ENCODE results near the gene TTC36. TPM values are rescaled to one million over a fixed set of nuclear protein-coding genes. Genes with fewer than 3 reads are reported as not detected.
A peak's percentile ranks its signal among the peaks of the same experiment; 100 is the strongest.
"Not testable (repeated sequence)": the region's sequence is repeated elsewhere in the genome, so short reads cannot be mapped to it uniquely, and the experiment has no call there.

TTC36 gene
- total RNA-seq, 2 experiments from 2014 or later = 0.66 to 0.82 TPM

DNA sequence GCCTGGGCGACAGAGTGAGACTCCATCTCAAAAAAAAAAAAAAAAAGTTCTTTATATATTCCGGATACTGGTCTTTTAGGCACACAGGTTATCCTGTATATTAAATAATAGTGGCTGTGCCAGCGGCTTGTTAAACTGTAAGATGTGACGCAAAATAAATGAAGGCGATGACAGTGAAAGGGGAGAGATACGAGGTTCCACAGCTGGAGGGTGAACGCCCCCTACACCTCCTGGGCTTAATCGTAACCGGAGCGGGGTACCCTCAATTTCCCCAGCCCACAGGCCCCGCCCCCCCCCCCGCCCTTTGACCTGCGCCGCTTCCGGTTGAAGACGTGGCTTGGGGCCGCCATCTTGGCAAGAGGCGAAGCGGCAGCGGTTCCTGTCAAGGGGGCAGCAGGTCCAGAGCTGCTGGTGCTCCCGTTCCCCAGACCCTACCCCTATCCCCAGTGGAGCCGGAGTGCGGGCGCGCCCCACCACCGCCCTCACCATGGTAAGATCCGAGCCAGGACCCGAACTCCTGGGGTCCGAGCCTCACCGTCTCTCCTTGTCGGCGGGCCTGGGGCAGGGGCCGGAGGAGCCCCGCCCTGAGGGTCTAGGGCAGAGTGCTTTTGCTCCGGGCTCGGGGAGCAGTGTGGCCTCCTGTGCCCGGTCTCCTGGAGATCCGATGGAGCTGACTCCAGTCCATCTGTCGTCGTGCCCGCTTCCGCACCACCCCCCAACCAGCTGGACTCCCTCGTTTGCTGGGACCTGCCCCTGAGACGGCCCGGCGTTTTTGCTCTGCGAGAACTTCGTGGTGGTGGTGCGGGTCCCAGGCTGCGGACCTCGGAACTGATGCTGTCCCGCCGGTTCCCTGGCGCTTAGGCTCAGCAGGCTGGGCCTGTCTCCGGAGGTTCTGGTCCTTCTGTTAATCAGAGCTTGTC lies 45.0 kb downstream of the TTC36 start, which contains the start of gene ARCN1:
Gene ARCN1, plus strand, starts transcription at position 349 of the 920 bp plus-strand sequence. Its CDS starts 139 bp downstream, at position 488.
- peaks cover 13% of the 10 kb centered on the region for H3K36me3 Mint-ChIP-seq
- H3K4me3 Mint-ChIP-seq = peak within 1 kb of the TSS; percentile 90
- peaks cover 49% of the 10 kb centered on the region for H3K4me1 Mint-ChIP-seq
- ATAC-seq (peak; percentile 77), DNase-seq (peak; percentile 87)
- CTCF ChIA-PET = interaction anchor here (0.9 to 1.5 kb wide), 6 partner anchors 20 to 401 kb away, joined by 3 to 5 read pairs (median 3); no protein-coding TSS in a partner anchor
- H3K9me3 Mint-ChIP-seq (ENCODE audit: low read depth) = no peaks in the 10 kb centered on the region
- no peaks in the 10 kb centered on the region for H3K27me3 Mint-ChIP-seq
- H3K27ac Mint-ChIP-seq = peak within 1 kb of the TSS; percentile 94

DNA sequence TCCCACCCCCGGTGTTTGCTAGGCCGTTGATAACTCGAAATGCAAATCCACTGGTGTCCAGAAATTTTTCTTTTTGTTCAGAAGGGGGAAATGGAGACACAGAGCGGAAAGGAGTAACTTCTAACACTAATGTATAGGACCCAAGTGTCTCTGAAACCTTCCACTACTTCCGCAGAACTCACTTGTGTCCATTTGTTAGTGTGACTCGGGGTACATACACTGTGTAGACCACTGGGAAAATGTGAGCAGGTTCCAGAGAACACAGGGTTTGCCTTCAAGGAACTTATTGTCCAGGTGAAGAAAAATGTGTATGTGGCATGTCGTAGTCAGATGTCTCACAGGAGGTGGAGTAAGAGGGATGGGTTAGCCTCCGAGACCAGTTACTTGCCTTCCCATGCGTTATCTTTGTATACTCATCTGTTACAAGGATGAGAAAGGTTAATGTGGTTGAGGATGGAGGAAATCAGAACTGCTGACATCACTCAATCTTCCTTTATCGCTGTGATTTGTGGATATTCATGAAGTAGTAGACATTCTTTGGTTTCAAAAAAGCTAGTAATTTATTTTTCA lies 45.8 kb downstream of the TTC36 start:
- Mint-ChIP-seq H3K27me3 (no peaks in the 10 kb centered on the region), H3K4me1 (peaks cover 52% of the 10 kb centered on the region), H3K9me3 (ENCODE audit: low read depth) (no peaks in the 10 kb centered on the region), H3K36me3 (peaks cover 17% of the 10 kb centered on the region), H3K4me3 (peak overlapping the region; percentile 90), H3K27ac (peak overlapping the region; percentile 94)
- peak; percentile 54 for DNase-seq
- peak; percentile 58 for ATAC-seq
- CTCF ChIA-PET = interaction anchor here (0.9 to 2.6 kb wide), 6 partner anchors 20 to 402 kb away, joined by 3 to 7 read pairs (median 3); no protein-coding TSS in a partner anchor

DNA sequence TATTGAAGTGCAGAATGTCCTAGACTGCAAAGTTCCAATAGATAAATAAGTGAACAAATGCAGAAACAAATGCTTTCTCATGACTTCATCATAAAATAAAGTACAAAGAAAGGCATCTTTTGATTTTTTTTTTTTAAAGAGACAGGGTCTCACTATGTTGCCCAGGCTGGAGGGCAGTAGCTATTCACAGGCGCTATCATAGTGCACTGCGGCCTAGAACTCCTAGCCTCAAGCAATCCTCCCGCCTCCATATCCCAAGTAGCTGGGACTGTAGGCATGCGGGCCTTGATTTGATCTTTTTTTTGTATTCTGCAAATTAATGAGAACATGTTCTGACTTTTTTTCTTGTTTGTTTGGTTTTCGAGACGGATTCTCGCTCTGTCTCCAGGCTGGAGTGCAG lies 47.4 kb downstream of the TTC36 start:
- Mint-ChIP-seq H3K27me3 (no peaks in the 10 kb centered on the region), H3K36me3 (peaks cover 17% of the 10 kb centered on the region), H3K27ac (no peak overlapping the region), H3K4me1 (peaks cover 53% of the 10 kb centered on the region), H3K4me3 (no peak overlapping the region), H3K9me3 (ENCODE audit: low read depth) (no peaks in the 10 kb centered on the region)
- CTCF ChIA-PET = interaction anchor here (2.6 kb wide), 1 partner anchor 21 kb away, joined by 7 read pairs; no protein-coding TSS in a partner anchor
- ATAC-seq (no peak), DNase-seq (no peak)

DNA sequence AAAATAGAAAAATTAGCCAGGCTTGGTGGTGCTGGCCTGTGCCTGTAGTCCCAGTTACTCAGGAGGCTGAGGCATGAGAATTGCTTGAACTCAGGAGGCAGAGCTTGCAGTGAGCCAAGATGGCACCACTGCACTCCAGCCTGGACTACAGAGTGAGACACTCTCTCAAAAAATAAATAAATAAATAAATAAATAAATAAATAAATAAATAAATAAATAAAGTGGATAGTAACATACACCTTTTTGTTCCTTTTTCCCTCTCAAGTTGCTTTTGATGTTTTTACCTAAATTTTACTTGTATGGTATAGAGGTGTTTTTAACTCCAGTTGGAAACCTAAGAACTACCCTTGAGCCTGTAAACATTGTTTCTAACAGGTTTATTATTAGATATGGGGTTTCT lies 50.7 kb downstream of the TTC36 start:
- not testable (repeated sequence) for DNase-seq; H3K9me3 Mint-ChIP-seq (ENCODE audit: low read depth); H3K4me3 Mint-ChIP-seq; H3K27ac Mint-ChIP-seq; ATAC-seq; H3K27me3 Mint-ChIP-seq
- H3K4me1 Mint-ChIP-seq = peaks cover 41% of the 10 kb centered on the region
- CTCF ChIA-PET = interaction anchor here (0.7 kb wide), 1 partner anchor 13 kb away, joined by 3 read pairs; no protein-coding TSS in a partner anchor
- H3K36me3 Mint-ChIP-seq = peaks cover 27% of the 10 kb centered on the region

Other genes with a start within 250 kb of the TTC36 start
- gene CD3E, start 222.7 kb upstream of the TTC36 start, total RNA-seq = 100 to 1,000 TPM; 526 to 535 TPM
- 100 to 1,000 TPM; 428 to 526 TPM for gene CD3D, start 184.8 kb upstream of the TTC36 start, total RNA-seq
- gene CD3G, start 183.1 kb upstream of the TTC36 start, total RNA-seq = 100 to 1,000 TPM; 192 to 218 TPM
- gene UBE4A, start 167.9 kb upstream of the TTC36 start, total RNA-seq = 10 to 100 TPM; 43.4 to 47.8 TPM
- 100 to 1,000 TPM; 278 to 295 TPM for gene ATP5MG, start 125.9 kb upstream of the TTC36 start, total RNA-seq
- 100 to 1,000 TPM; 116 to 125 TPM for gene KMT2A, start 91.0 kb upstream of the TTC36 start, total RNA-seq
- 1 to 10 TPM; 8.4 to 8.6 TPM for gene TMEM25, start 3.7 kb downstream of the TTC36 start, total RNA-seq
- gene IFT46, start 38.5 kb downstream of the TTC36 start, total RNA-seq = 10 to 100 TPM; 10.4 to 13.1 TPM
- 100 to 1,000 TPM in 1 of 2 experiments, 10 to 100 TPM in 1; 98.9 to 130 TPM for gene ARCN1, start 44.9 kb downstream of the TTC36 start, total RNA-seq
- gene PHLDB1, start 80.1 kb downstream of the TTC36 start, total RNA-seq = 1 to 10 TPM in 1 of 2 experiments, under 1 TPM in 1; 0.91 to 1.3 TPM
- not detected for gene TREH, start 152.2 kb downstream of the TTC36 start, total RNA-seq